Liver (tissue), 9 donors: ENCODE data around the gene TXNRD2. TPM values are rescaled to one million over a fixed set of nuclear protein-coding genes. Genes with fewer than 3 reads are reported as not detected.
"Not testable (repeated sequence)": the region's sequence is repeated elsewhere in the genome, so short reads cannot be mapped to it uniquely, and the experiment has no call there.

Experiments
- DNase-seq: peaks from one replicate; pipeline ENCODE4 v3.0.0-alpha.2; 2017; ENCODE audit warnings: low spot score
- H3K27ac ChIP-seq, 2 donors: one replicate each; pipeline ENCODE4 v1.7.0; 2013; ENCODE audit warnings: inconsistent platforms in 2 of 2, low read length in 2 of 2, control low read depth in 1 of 2, low read depth in 1 of 2, mild to moderate bottlenecking in 1 of 2
- H3K27me3 ChIP-seq, 4 donors: one replicate each; pipeline versions ENCODE4 v1.6.1 to v1.7.0; 2013; ENCODE audit warnings: low read length in 3 of 4, inconsistent platforms in 1 of 4, mild to moderate bottlenecking in 1 of 4, moderate library complexity in 1 of 4; ENCODE audit not compliant: control insufficient read depth in 4 of 4, insufficient read depth in 4 of 4
- H3K36me3 ChIP-seq, 4 donors: one replicate each; pipeline versions ENCODE4 v1.6.1 to v1.7.0; 2013; ENCODE audit warnings: low read length in 3 of 4, mild to moderate bottlenecking in 3 of 4, low read depth in 1 of 4, moderate library complexity in 1 of 4; ENCODE audit not compliant: control insufficient read depth in 4 of 4, insufficient read depth in 3 of 4
- H3K4me1 ChIP-seq, 4 donors: one replicate each; pipeline versions ENCODE4 v1.6.1 to v1.7.0; 2013; ENCODE audit warnings: low read length in 3 of 4, mild to moderate bottlenecking in 3 of 4, moderate library complexity in 1 of 4; ENCODE audit not compliant: control insufficient read depth in 4 of 4, insufficient read depth in 4 of 4
- H3K4me3 ChIP-seq, 3 donors: one replicate each; pipeline versions ENCODE4 v1.6.1 to v1.7.0; 2013; ENCODE audit warnings: low read length in 3 of 3, control low read depth in 1 of 3, low read depth in 1 of 3, mild to moderate bottlenecking in 1 of 3
- H3K9ac ChIP-seq, 2 donors: one replicate each; pipeline ENCODE4 v1.7.0; 2013; ENCODE audit warnings: low read length in 2 of 2, mild to moderate bottlenecking in 2 of 2, moderate library complexity in 2 of 2, control low read depth in 1 of 2, low read depth in 1 of 2
- H3K9me3 ChIP-seq, 4 donors: one replicate each; pipeline versions ENCODE4 v1.6.1 to v1.7.0; 2013; ENCODE audit warnings: low read length in 3 of 4; ENCODE audit not compliant: control insufficient read depth in 4 of 4
- EGR1 ChIP-seq, 2 donors: IDR thresholded peaks; 2 replicates each; pipeline ENCODE4 v1.6.1; 2016 to 2018; ENCODE audit warnings: antibody characterized with exemption in 2 of 2, low read depth in 2 of 2
- FOXA1 ChIP-seq: IDR thresholded peaks from 2 replicates; pipeline ENCODE4 v1.6.1; 2016; ENCODE audit warnings: antibody characterized with exemption
- GABPA ChIP-seq, 2 donors: IDR thresholded peaks in 1 of 2; conservative IDR thresholded peaks in 1 of 2; 2 replicates each; pipeline ENCODE4 v1.6.1; 2016; ENCODE audit warnings: antibody characterized with exemption in 2 of 2, mild to moderate bottlenecking in 1 of 2, moderate library complexity in 1 of 2
- HNF4G ChIP-seq: IDR thresholded peaks from 2 replicates; pipeline ENCODE4 v1.6.1; 2016; ENCODE audit warnings: antibody characterized with exemption
- JUND ChIP-seq, 2 donors: IDR thresholded peaks; 2 replicates each; pipeline ENCODE4 v1.6.1; 2016; ENCODE audit warnings: antibody characterized with exemption in 2 of 2
- NR2F2 ChIP-seq: IDR thresholded peaks from 2 replicates; pipeline ENCODE4 v1.6.1; 2016; ENCODE audit warnings: antibody characterized with exemption
- RAD21 ChIP-seq, 2 donors: IDR thresholded peaks; 2 replicates each; pipeline ENCODE4 v1.6.1; 2016; ENCODE audit warnings: antibody characterized with exemption in 2 of 2, mild to moderate bottlenecking in 2 of 2
- RXRA ChIP-seq, 2 donors: IDR thresholded peaks; 2 replicates each; pipeline ENCODE4 v1.6.1; 2017 to 2018; ENCODE audit warnings: antibody characterized with exemption in 2 of 2, mild to moderate bottlenecking in 1 of 2
- SP1 ChIP-seq: IDR thresholded peaks from 2 replicates; pipeline ENCODE4 v1.6.1; 2018; ENCODE audit warnings: antibody characterized with exemption, mild to moderate bottlenecking
- TAF1 ChIP-seq: conservative IDR thresholded peaks from 2 replicates; pipeline ENCODE4 v1.6.1; 2016; ENCODE audit warnings: antibody characterized with exemption, mild to moderate bottlenecking
- ZBTB33 ChIP-seq: IDR thresholded peaks from 2 replicates; pipeline ENCODE4 v1.6.1; 2016; ENCODE audit warnings: antibody characterized with exemption
- WGBS: extraction: QIAGEN DNeasy Blood & Tissue Kit; methylation state at CpG from one replicate; pipeline ENCODE4 v1.1.7; 2013; 5-methylcytosine and 5-hydroxymethylcytosine counted together
- polyA plus RNA-seq, 2 donors: library from polyadenylated mRNA; stranded (reverse) in 1 of 2; unstranded in 1 of 2; fragments of 200-250 nt in 1 of 2; fragments of >200 nt in 1 of 2; fragmentation: Nextera tagmentation in 1 of 2; extraction: Ambion mirVana in 1 of 2; gene quantifications; one replicate each; pipeline versions ENCODE4 v1.2.1 to v1.2.3, GENCODE V29; 2013 to 2015
- total RNA-seq, 2 donors: library from RNA; depleted of rRNA; stranded (reverse); fragments of >200 nt; gene quantifications; one replicate each; pipeline ENCODE4 v1.2.3, GENCODE V29; 2014
- TF ChIP-seq, protein P1 (sequence below): IDR thresholded peaks from 2 replicates; pipeline ENCODE4 v1.6.1; 2016; ENCODE audit warnings: antibody characterized with exemption
- TF ChIP-seq, protein P2 (sequence below): IDR thresholded peaks from 2 replicates; pipeline ENCODE4 v1.6.1; 2016; ENCODE audit warnings: antibody characterized with exemption
- TF ChIP-seq, protein P3 (sequence below): IDR thresholded peaks from 2 replicates; pipeline ENCODE4 v1.6.1; 2016; ENCODE audit warnings: antibody characterized with exemption, mild to moderate bottlenecking
- donor health status: healthy.
- donor health status: healthy.
- donor health status: healthy.
- donor health status: healthy.
- donor health status: healthy.

Gene TXNRD2
- total and polyA plus RNA-seq, 4 donors, result 22.2 to 41.3 (median 33.6) TPM

DNA sequence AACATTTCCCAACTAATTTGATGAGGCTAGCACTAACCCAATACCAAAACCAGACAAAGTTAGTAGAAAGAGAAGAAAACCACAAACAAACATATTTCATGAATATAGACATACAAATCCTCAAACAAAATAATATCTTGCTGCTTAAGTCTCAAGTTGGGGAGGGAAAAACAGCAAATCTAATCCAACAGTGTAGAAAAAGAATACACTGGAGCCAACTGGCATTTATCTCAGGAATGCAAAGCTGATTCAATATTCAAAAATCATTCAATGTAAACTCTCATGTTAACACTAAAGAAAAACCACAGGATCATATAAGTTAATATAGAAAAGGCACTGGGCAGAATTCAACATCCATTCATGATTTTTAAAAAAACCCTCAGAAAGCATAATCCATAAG, 105.1 kb downstream of the TXNRD2 start:
- no peak overlapping the region for H3K27ac ChIP-seq
- no peaks in the 10 kb centered on the region for H3K27me3 ChIP-seq
- no peaks in the 10 kb centered on the region for H3K4me1 ChIP-seq
- no peak for DNase-seq
- H3K9me3 ChIP-seq, result no peaks in the 10 kb centered on the region
- TF ChIP-seq SP1 (no peak), RXRA (IDR thresholded peaks at IDR 0.05) (no peak), EGR1 (IDR thresholded peaks at IDR 0.05; ENCODE audit: low read depth in 2 of 2) (no peak), JUND (IDR thresholded peaks at IDR 0.05) (no peak), RAD21 (IDR thresholded peaks at IDR 0.05) (no peak)
- TF ChIP-seq, protein P1, sequence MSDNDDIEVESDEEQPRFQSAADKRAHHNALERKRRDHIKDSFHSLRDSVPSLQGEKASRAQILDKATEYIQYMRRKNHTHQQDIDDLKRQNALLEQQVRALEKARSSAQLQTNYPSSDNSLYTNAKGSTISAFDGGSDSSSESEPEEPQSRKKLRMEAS, result no peak
- TF ChIP-seq, protein P2, sequence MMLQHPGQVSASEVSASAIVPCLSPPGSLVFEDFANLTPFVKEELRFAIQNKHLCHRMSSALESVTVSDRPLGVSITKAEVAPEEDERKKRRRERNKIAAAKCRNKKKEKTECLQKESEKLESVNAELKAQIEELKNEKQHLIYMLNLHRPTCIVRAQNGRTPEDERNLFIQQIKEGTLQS, result no peak
- TF ChIP-seq, protein P3, sequence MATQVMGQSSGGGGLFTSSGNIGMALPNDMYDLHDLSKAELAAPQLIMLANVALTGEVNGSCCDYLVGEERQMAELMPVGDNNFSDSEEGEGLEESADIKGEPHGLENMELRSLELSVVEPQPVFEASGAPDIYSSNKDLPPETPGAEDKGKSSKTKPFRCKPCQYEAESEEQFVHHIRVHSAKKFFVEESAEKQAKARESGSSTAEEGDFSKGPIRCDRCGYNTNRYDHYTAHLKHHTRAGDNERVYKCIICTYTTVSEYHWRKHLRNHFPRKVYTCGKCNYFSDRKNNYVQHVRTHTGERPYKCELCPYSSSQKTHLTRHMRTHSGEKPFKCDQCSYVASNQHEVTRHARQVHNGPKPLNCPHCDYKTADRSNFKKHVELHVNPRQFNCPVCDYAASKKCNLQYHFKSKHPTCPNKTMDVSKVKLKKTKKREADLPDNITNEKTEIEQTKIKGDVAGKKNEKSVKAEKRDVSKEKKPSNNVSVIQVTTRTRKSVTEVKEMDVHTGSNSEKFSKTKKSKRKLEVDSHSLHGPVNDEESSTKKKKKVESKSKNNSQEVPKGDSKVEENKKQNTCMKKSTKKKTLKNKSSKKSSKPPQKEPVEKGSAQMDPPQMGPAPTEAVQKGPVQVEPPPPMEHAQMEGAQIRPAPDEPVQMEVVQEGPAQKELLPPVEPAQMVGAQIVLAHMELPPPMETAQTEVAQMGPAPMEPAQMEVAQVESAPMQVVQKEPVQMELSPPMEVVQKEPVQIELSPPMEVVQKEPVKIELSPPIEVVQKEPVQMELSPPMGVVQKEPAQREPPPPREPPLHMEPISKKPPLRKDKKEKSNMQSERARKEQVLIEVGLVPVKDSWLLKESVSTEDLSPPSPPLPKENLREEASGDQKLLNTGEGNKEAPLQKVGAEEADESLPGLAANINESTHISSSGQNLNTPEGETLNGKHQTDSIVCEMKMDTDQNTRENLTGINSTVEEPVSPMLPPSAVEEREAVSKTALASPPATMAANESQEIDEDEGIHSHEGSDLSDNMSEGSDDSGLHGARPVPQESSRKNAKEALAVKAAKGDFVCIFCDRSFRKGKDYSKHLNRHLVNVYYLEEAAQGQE, result no peak
- H3K4me3 ChIP-seq, result no peak overlapping the region
- H3K9ac ChIP-seq, result no peak overlapping the region
- H3K36me3 ChIP-seq, result no peaks in the 10 kb centered on the region

GRCh38 chr22:19834599-19834998, 107.0 kb downstream of the TXNRD2 start:
- Histone ChIP-seq H3K9me3 (no peaks in the 10 kb centered on the region), H3K27me3 (no peaks in the 10 kb centered on the region), H3K9ac (no peak overlapping the region), H3K27ac (no peak overlapping the region), H3K4me1 (no peaks in the 10 kb centered on the region), H3K4me3 (no peak overlapping the region), H3K36me3 (no peaks in the 10 kb centered on the region)
- TF ChIP-seq FOXA1, result no peak
- no peak for TF ChIP-seq JUND (IDR thresholded peaks at IDR 0.05)
- no peak for TF ChIP-seq HNF4G
- TF ChIP-seq NR2F2, result no peak
- no peak for TF ChIP-seq GABPA (IDR thresholded peaks at IDR 0.05 in 1 of 2, conservative IDR thresholded peaks at IDR 0.05 in 1 of 2)
- TF ChIP-seq SP1, result no peak
- TF ChIP-seq ZBTB33, result no peak
- no peak for TF ChIP-seq TAF1
- TF ChIP-seq RXRA (IDR thresholded peaks at IDR 0.05), result no peak
- TF ChIP-seq, protein P2, result no peak
- DNase-seq, result no peak

- not testable (repeated sequence) for H3K9me3 ChIP-seq, H3K36me3 ChIP-seq, DNase-seq, H3K4me3 ChIP-seq, H3K9ac ChIP-seq, H3K27ac ChIP-seq, H3K4me1 ChIP-seq, H3K27me3 ChIP-seq
- 97% methylated on average over 9 of the region's 9 CpGs for WGBS
These were observed 108.3 kb downstream of the TXNRD2 start for GRCh38 chr22:19833327-19833726.
